GM13976 (cell line): ENCODE data around the gene RARRES2.

Experiments
- DNase-seq: peaks from one replicate; pipeline ENCODE4 v3.0.0; 2012; ENCODE audit warnings: low spot score
- in situ Hi-C: fragments of 300-500 bp; cut with MboI; formaldehyde crosslinking; loops from one replicate; pipeline ENCODE4 v1.12.0; 2022; ENCODE audit warnings: low sequenced_read_pairs, mixed read lengths, inconsistent platforms; ENCODE audit not compliant: unreplicated experiment
- TF ChIP-seq, protein P1 (sequence below): IDR thresholded peaks from 2 replicates; pipeline ENCODE4 v1.5.1; 2012; ENCODE audit warnings: borderline replicate concordance, mild to moderate bottlenecking; ENCODE audit not compliant: insufficient read depth; ENCODE audit errors: extremely low read depth, missing control alignments, control extremely low read depth

The RARRES2 gene

DNA sequence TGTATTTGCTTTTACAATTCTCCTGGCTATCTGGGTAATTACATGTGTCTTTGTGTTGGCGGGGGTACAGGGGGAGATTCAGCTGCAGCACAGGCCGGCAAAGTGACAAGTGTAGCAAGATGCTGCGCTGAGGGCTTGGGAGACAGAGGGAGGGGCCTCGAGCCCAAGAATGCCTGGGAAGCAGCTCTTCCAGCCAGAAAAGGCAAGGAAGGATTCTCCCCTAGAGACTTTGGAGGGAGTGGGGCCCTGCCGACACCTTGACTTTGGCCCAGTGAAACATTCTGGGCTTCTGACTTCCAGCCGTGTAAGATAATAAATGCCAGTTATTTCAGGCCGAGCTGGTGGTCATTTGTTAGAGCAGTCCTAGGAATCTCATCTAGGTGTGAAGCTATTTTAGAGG lies 20.0 kb upstream of the RARRES2 start:
- in situ Hi-C loops = no loop called here

DNA sequence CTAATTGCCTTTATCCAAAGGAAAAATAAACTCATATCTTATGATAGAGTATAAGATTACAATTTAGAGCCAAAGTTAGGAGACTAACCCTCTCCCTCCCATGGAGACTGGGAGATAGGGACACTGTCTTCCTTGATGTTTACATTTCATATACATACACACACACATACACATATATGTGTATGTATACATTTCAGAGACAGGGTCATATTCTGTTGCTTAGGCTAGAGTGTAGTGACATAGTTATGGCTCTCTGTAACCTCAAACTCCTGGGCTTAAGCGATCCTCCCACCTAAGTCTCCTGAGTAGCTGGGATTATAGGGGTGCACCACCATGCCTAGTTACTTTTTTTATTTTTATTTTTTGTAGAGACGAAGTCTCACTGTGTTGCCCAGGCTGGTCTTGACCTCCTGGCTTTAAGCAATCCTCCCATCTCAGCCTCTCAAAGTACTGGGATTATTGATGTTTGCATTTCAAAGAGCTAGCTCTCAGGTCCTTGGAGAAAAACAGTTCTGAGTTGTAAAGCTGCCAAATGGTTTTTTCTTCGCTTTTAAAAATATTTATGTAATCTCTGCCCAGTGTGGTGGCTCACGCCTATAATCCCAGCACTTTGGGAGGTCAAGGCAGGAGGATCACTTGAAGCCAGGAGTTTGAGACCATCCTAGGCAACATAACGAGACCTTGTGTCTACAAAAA lies 19.1 kb upstream of the RARRES2 start:
- in situ Hi-C loops = no loop called here
- no peak for DNase-seq
- TF ChIP-seq, protein P1, sequence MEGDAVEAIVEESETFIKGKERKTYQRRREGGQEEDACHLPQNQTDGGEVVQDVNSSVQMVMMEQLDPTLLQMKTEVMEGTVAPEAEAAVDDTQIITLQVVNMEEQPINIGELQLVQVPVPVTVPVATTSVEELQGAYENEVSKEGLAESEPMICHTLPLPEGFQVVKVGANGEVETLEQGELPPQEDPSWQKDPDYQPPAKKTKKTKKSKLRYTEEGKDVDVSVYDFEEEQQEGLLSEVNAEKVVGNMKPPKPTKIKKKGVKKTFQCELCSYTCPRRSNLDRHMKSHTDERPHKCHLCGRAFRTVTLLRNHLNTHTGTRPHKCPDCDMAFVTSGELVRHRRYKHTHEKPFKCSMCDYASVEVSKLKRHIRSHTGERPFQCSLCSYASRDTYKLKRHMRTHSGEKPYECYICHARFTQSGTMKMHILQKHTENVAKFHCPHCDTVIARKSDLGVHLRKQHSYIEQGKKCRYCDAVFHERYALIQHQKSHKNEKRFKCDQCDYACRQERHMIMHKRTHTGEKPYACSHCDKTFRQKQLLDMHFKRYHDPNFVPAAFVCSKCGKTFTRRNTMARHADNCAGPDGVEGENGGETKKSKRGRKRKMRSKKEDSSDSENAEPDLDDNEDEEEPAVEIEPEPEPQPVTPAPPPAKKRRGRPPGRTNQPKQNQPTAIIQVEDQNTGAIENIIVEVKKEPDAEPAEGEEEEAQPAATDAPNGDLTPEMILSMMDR = no peak

More for the DNA sequence above, 20.0 kb upstream of the RARRES2 start:
- TF ChIP-seq, protein P1 = no peak
- no peak for DNase-seq

DNA sequence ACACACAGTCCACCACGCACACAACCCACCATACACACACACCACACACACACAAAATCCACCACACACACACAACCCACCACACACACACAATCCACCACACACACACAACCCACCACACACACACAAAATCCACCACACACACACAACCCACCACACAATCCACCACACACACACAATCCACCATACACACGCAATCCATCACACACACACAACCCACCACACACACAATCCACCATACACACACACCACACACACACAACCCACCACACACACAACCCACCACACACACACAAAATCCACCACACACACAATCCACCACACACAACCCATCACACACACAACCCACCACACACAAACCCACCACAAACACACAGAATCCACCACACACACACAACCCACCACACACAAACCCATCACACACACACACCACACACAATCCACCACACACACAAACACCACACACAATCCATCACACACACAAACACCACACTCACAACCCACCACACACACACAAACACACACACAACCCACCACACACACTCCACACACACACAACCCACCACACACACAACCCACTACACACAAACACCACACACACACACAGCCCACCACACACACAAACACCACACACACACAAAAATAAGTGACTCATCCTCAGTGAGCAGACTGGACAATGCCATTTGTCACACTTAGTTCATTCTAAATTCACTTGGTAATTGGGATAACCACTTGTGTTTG lies 18.4 kb upstream of the RARRES2 start:
- DNase-seq = no peak
- in situ Hi-C loops = no loop called here
- TF ChIP-seq, protein P1 = no peak

DNA sequence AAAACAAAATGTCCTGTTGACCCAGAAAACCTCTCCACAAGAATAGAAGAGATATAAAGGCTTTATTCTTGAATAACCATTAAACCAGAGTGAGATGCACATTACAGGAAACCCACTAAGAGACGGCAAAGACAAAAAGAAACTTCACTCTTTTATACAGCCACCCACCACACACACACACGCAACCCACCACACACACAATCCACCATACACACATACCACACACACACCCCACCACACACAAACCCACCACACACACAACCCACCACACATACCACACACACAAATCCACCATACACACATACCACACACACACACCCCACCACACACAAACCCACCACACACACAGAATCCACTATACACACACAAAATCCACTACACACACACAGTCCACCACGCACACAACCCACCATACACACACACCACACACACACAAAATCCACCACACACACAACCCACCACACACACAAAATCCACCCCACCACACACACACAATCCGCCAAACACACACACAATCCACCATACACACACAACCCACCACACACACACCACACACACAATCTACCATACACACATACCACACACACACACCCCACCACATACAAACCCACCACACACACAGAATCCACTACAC lies 17.7 kb upstream of the RARRES2 start:
- no peak for DNase-seq
- TF ChIP-seq, protein P1 = no peak
- in situ Hi-C loops = no loop called here

DNA sequence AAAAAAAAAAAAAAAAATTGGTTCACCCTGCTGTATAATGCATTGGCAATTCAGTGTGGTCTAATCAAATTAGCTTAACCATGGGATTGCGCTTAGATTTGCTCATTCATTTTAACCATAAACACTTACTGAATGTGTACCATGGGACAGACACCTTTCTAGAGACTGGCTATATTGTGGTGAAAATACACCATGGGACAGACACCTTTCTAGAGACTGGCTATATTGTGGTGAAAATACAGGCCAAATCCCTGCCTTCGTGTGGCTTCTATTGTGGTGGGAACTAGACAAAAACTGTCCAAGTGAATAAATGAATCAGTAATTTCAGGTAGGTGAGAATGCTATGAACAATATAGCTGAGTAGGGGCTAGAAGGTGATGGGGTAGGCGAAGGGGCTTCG lies 17.0 kb upstream of the RARRES2 start:
- TF ChIP-seq, protein P1 = no peak
- DNase-seq = no peak
- in situ Hi-C loops = no loop called here

DNA sequence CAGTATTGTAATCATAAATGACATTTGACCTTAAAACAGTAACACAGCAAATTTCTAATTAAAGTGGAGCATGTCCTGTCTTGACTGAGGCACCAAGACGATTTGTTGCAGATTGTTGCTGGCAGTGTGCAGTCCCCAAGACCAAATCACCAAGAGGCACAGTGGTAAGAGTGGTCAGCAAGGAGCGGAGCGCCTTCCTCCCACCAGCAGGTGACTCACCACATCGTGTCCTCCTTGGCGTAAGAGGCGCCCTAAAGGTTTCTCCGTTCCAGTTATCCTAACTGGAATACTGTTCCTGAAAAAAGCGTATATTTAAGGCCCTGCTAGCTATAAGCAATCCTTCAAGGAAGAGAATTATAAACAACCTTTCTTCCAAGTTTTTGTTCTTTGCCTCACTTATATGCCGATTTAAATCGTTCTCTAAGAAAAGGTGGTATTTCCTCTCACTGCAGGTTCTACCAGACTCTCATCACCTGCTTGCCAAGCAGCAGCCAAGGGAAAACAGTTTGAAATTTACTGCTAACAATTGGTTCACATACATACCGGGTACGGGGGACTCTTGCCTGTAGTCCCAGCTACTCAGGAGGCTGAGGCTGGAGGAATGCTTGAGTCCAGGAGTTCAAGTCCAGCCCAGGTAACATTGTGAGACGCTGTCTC lies 16.5 kb upstream of the RARRES2 start:
- no peak for DNase-seq

More for the DNA sequence above, 16.5 kb upstream of the RARRES2 start:
- in situ Hi-C loops = no loop called here
- TF ChIP-seq, protein P1 = no peak
